CD14-positive monocyte (primary cell): ENCODE data around the gene SCUBE2. TPM values are rescaled to one million over a fixed set of nuclear protein-coding genes. Genes with fewer than 3 reads are reported as not detected.

ENCODE experiments used
- DNase-seq, 3 donors: peaks; one replicate each; pipeline ENCODE4 v3.0.0-alpha.2; 2011 to 2022
- H2AFZ ChIP-seq: 2 replicates; pipeline ENCODE4 v1.6.0; 2012; ENCODE audit warnings: mild to moderate bottlenecking, low read depth, low read length, inconsistent platforms; ENCODE audit not compliant: insufficient read depth, poor library complexity, severe bottlenecking
- H3K27ac ChIP-seq, 2 donors: 1 replicate in 1 of 2; 2 replicates in 1 of 2; pipeline ENCODE4 v1.5.1; 2012 to 2013; ENCODE audit warnings: low read length in 2 of 2, control low read depth in 1 of 2, inconsistent platforms in 1 of 2, low read depth in 1 of 2, mild to moderate bottlenecking in 1 of 2
- H3K27me3 ChIP-seq, 2 donors: one replicate each; pipeline versions ENCODE4 v1.6.0 to v1.6.1; 2011 to 2013; ENCODE audit warnings: low read length in 2 of 2; ENCODE audit not compliant: control insufficient read depth in 2 of 2, insufficient read depth in 2 of 2
- H3K36me3 ChIP-seq, 2 donors: replicated peaks in 1 of 2; 1 replicate in 1 of 2; 2 replicates in 1 of 2; pipeline versions ENCODE4 v1.5.1 to v1.6.1; 2012 to 2013; ENCODE audit warnings: low read length in 2 of 2, control low read depth in 1 of 2, inconsistent platforms in 1 of 2, mild to moderate bottlenecking in 1 of 2; ENCODE audit not compliant: insufficient read depth in 2 of 2, control insufficient read depth in 1 of 2
- H3K4me1 ChIP-seq, 2 donors: 1 replicate in 1 of 2; 2 replicates in 1 of 2; pipeline versions ENCODE4 v1.5.1 to v1.6.1; 2012 to 2013; ENCODE audit warnings: low read length in 2 of 2, control low read depth in 1 of 2, inconsistent platforms in 1 of 2, mild to moderate bottlenecking in 1 of 2, moderate library complexity in 1 of 2; ENCODE audit not compliant: insufficient read depth in 2 of 2, control insufficient read depth in 1 of 2
- H3K4me2 ChIP-seq: replicated peaks from 2 replicates; pipeline ENCODE3; 2012; ENCODE audit warnings: low read length, moderate library complexity, mild to moderate bottlenecking; ENCODE audit not compliant: poor library complexity, severe bottlenecking; ENCODE audit errors: extremely low read depth
- H3K4me3 ChIP-seq, 3 experiments: fragments of 200-600 bp in 1 of 3; sonication (generic) in 1 of 3; replicated peaks in 1 of 3; 1 replicate in 2 of 3; 2 replicates in 1 of 3; pipeline ENCODE4 v1.5.1; 2011 to 2013; ENCODE audit warnings: low read length in 3 of 3, mild to moderate bottlenecking in 3 of 3, control low read depth in 2 of 3, low read depth in 2 of 3, inconsistent platforms in 1 of 3, moderate library complexity in 1 of 3
- H3K79me2 ChIP-seq: 2 replicates; pipeline ENCODE4 v1.6.0; 2012; ENCODE audit warnings: mild to moderate bottlenecking, control low read depth, inconsistent platforms, low read length, moderate library complexity; ENCODE audit not compliant: insufficient read depth
- H3K9ac ChIP-seq: 2 replicates; pipeline ENCODE4 v1.6.0; 2017; ENCODE audit warnings: low read length, mild to moderate bottlenecking; ENCODE audit not compliant: insufficient read depth, poor library complexity, severe bottlenecking
- H3K9me3 ChIP-seq, 2 donors: replicated peaks in 1 of 2; 1 replicate in 1 of 2; 2 replicates in 1 of 2; pipeline versions ENCODE4 v1.5.1 to v1.6.1; 2012 to 2013; ENCODE audit warnings: low read length in 2 of 2, control low read depth in 1 of 2; ENCODE audit not compliant: control insufficient read depth in 1 of 2, insufficient read depth in 1 of 2
- H4K20me1 ChIP-seq: 2 replicates; pipeline ENCODE4 v1.6.0; 2012; ENCODE audit warnings: mild to moderate bottlenecking, low read length, control low read depth, moderate library complexity; ENCODE audit not compliant: insufficient read depth
- H3K27ac Mint-ChIP-seq, 7 donors: one replicate each; pipeline ENCODE4 v1.8.0; 2020; ENCODE audit warnings: mild to moderate bottlenecking in 7 of 7, mixed read lengths in 7 of 7, moderate library complexity in 6 of 7, inconsistent platforms in 2 of 7
- H3K27me3 Mint-ChIP-seq, 3 donors: one replicate each; pipeline ENCODE4 v1.8.0; 2021 to 2022; ENCODE audit warnings: low read depth in 3 of 3, mild to moderate bottlenecking in 3 of 3, mixed read lengths in 3 of 3, moderate library complexity in 3 of 3, inconsistent platforms in 1 of 3
- H3K36me3 Mint-ChIP-seq, 2 donors: one replicate each; pipeline ENCODE4 v1.8.0; 2020; ENCODE audit warnings: mixed read lengths in 2 of 2, inconsistent platforms in 1 of 2, mild to moderate bottlenecking in 1 of 2
- H3K4me1 Mint-ChIP-seq: one replicate; pipeline ENCODE4 v1.8.0; 2020; ENCODE audit warnings: mild to moderate bottlenecking, mixed read lengths
- H3K4me3 Mint-ChIP-seq, 2 donors: one replicate each; pipeline ENCODE4 v1.8.0; 2020; ENCODE audit warnings: mild to moderate bottlenecking in 2 of 2, mixed read lengths in 2 of 2, moderate library complexity in 1 of 2
- H3K9me3 Mint-ChIP-seq, 7 donors: one replicate each; pipeline ENCODE4 v1.8.0; 2020 to 2022; ENCODE audit warnings: mixed read lengths in 7 of 7, mild to moderate bottlenecking in 6 of 7, moderate library complexity in 6 of 7, inconsistent platforms in 2 of 7
- WGBS: methylation state at CpG from one replicate; pipeline ENCODE4 v1.1.5; 2013; ENCODE audit warnings: missing lambda C conversion rate; ENCODE audit not compliant: insufficient coverage; 5-methylcytosine and 5-hydroxymethylcytosine counted together
- intact Hi-C, 2 donors: fragments of 100-400 bp; cut with micrococcal nuclease; formaldehyde crosslinking; loops; one replicate each; pipeline versions ENCODE4 v1.15.0 to v1.15.1; 2023
- polyA plus RNA-seq, 3 donors: library from polyadenylated mRNA; depleted of rRNA in 1 of 3; unstranded in 2 of 3; stranded (reverse) in 1 of 3; fragments of 300-500 nt in 2 of 3; fragments of >200 nt in 1 of 3; fragmentation: Illumina TruSeq in 2 of 3; gene quantifications; 1 replicate in 2 of 3; 2 replicates in 1 of 3; pipeline ENCODE4 v1.2.3, GENCODE V29; 2012 to 2021
- TF ChIP-seq, protein P1 (sequence below): fragments of 200-600 bp; IDR thresholded peaks from one replicate; pipeline ENCODE4 v1.8.0; 2022; ENCODE audit warnings: antibody characterized with exemption, mild to moderate bottlenecking

Gene SCUBE2
- polyA plus RNA-seq, 3 donors: 0.21 to 0.36 TPM; not detected in 1

DNA sequence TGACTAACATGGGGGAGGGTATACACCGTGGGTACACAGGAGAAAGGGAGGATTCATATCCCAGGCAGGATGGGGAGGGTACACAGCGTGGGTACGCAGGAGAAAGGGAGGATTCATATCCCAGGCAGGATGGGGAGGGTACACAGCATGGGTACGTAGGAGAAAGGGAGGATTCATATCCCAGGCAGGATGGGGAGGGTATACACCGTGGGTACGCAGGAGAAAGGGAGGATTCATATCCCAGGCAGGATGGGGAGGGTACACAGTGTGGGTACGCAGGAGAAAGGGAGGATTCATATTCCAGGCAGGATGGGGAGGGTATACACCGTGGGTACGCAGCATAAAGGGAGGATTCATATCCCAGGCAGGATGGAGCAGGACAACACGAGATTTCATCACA is 51.0 kb downstream of the SCUBE2 start:
- Mint-ChIP-seq H3K27me3 (no peaks in the 10 kb centered on the region), H3K4me1 (peaks cover 26% of the 10 kb centered on the region), H3K27ac (no peak overlapping the region), H3K36me3 (no peaks in the 10 kb centered on the region), H3K9me3 (peaks cover 0 to 2% (median 0%) of the 10 kb centered on the region in 7 donors), H3K4me3 (no peak overlapping the region)
- Histone ChIP-seq H3K27ac (no peak overlapping the region), H2AFZ (no peak overlapping the region), H3K27me3 (peaks cover 3% of the 10 kb centered on the region in 2 donors), H3K4me2 (no peak overlapping the region), H3K36me3 (no peaks in the 10 kb centered on the region), H3K4me3 (no peak overlapping the region), H3K4me1 (peaks cover 28% of the 10 kb centered on the region in 2 donors), H3K9ac (no peak overlapping the region), H4K20me1 (no peaks in the 10 kb centered on the region), H3K79me2 (no peaks in the 10 kb centered on the region), H3K9me3 (no peaks in the 10 kb centered on the region)
- TF ChIP-seq, protein P1, sequence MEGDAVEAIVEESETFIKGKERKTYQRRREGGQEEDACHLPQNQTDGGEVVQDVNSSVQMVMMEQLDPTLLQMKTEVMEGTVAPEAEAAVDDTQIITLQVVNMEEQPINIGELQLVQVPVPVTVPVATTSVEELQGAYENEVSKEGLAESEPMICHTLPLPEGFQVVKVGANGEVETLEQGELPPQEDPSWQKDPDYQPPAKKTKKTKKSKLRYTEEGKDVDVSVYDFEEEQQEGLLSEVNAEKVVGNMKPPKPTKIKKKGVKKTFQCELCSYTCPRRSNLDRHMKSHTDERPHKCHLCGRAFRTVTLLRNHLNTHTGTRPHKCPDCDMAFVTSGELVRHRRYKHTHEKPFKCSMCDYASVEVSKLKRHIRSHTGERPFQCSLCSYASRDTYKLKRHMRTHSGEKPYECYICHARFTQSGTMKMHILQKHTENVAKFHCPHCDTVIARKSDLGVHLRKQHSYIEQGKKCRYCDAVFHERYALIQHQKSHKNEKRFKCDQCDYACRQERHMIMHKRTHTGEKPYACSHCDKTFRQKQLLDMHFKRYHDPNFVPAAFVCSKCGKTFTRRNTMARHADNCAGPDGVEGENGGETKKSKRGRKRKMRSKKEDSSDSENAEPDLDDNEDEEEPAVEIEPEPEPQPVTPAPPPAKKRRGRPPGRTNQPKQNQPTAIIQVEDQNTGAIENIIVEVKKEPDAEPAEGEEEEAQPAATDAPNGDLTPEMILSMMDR: no peak
- no peak for DNase-seq
- intact Hi-C loops: no loop called here
- WGBS: 100% methylated on average over 4 of the region's 10 CpGs

DNA sequence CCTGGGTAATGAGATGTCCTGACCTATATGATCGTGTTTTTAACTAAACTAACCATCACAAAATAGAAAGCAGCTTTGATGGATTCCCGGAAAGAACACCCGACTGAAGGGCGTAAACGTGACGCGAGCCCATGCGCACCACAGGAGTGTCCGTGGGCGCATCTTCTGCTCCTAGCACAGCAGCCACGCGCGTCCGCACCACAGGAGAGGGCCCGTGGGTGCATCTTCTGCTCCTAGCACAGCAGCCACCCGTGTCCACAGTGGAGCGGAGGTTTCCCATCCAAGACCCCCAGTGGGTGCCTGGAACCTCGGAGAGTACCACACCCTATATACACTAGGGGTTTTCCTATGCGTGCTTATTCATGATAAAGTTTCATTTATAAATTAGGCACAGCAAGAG is 51.5 kb downstream of the SCUBE2 start:
- Histone ChIP-seq H3K79me2 (no peaks in the 10 kb centered on the region), H3K36me3 (no peaks in the 10 kb centered on the region), H3K9me3 (no peaks in the 10 kb centered on the region), H3K4me1 (peaks cover 28% of the 10 kb centered on the region in 2 donors), H3K9ac (no peak overlapping the region), H4K20me1 (no peaks in the 10 kb centered on the region), H2AFZ (no peak overlapping the region), H3K27ac (peak overlapping the region; percentile 52 to 90), H3K4me2 (no peak overlapping the region), H3K27me3 (peaks cover 3% of the 10 kb centered on the region in 2 donors), H3K4me3 (no peak overlapping the region)
- Mint-ChIP-seq H3K27ac (peak overlapping the region; percentile 85 to 95 (median 92)), H3K4me1 (peaks cover 26% of the 10 kb centered on the region), H3K27me3 (no peaks in the 10 kb centered on the region), H3K4me3 (no peak overlapping the region), H3K9me3 (peaks cover 0 to 2% (median 0%) of the 10 kb centered on the region in 7 donors), H3K36me3 (no peaks in the 10 kb centered on the region)
- TF ChIP-seq, protein P1: no peak
- intact Hi-C loops: no loop called here
- DNase-seq: no peak
- 99% methylated on average over 15 of the region's 19 CpGs for WGBS
